Activated naive CD8-positive, alpha-beta T cell treated with anti-CD3 and anti-CD28 coated beads for 36 hours (primary cell): ENCODE data around the gene TLE5. TPM values are rescaled to one million over a fixed set of nuclear protein-coding genes. Genes with fewer than 3 reads are reported as not detected.
"Not testable (repeated sequence)": the region's sequence is repeated elsewhere in the genome, so short reads cannot be mapped to it uniquely, and the experiment has no call there.

Source experiments
- DNase-seq: peaks from one replicate; pipeline ENCODE4 v3.0.0; 2021
- H3K27ac Mint-ChIP-seq: one replicate; pipeline ENCODE4 v1.8.0; 2022; ENCODE audit warnings: mild to moderate bottlenecking, moderate library complexity, mixed read lengths
- H3K27me3 Mint-ChIP-seq: one replicate; pipeline ENCODE4 v1.8.0; 2022; ENCODE audit warnings: mild to moderate bottlenecking, mixed read lengths
- H3K36me3 Mint-ChIP-seq: one replicate; pipeline ENCODE4 v1.8.0; 2021; ENCODE audit warnings: mild to moderate bottlenecking, mixed read lengths
- H3K4me1 Mint-ChIP-seq: one replicate; pipeline ENCODE4 v1.8.0; 2021; ENCODE audit warnings: mixed read lengths
- H3K4me3 Mint-ChIP-seq: one replicate; pipeline ENCODE4 v1.8.0; 2022; ENCODE audit warnings: mild to moderate bottlenecking, moderate library complexity, mixed read lengths
- H3K9me3 Mint-ChIP-seq: one replicate; pipeline ENCODE4 v1.8.0; 2022; ENCODE audit warnings: mixed read lengths
- total RNA-seq, 2 experiments: library from RNA; stranded (reverse); gene quantifications; one replicate each; pipeline ENCODE4 v1.2.3, GENCODE V29; 2021

TLE5 gene
- total RNA-seq, 2 experiments from 2014 or later: 221 to 222 TPM

- peak overlapping the region; percentile 40 for H3K4me3 Mint-ChIP-seq
- H3K27me3 Mint-ChIP-seq: no peaks in the 10 kb centered on the region
- no peak for DNase-seq
- H3K27ac Mint-ChIP-seq: no peak overlapping the region
- peaks cover 15% of the 10 kb centered on the region for H3K4me1 Mint-ChIP-seq
- no peaks in the 10 kb centered on the region for H3K36me3 Mint-ChIP-seq
- H3K9me3 Mint-ChIP-seq: no peaks in the 10 kb centered on the region
Observed at GRCh38 chr19:3045885-3046697, 16.2 kb downstream of the TLE5 start.

- Mint-ChIP-seq H3K9me3 (no peaks in the 10 kb centered on the region), H3K4me1 (peaks cover 19% of the 10 kb centered on the region), H3K27me3 (no peaks in the 10 kb centered on the region), H3K36me3 (no peaks in the 10 kb centered on the region), H3K27ac (no peak overlapping the region), H3K4me3 (no peak overlapping the region)
- DNase-seq: no peak
Observed at GRCh38 chr19:3045191-3045590, 17.1 kb downstream of the TLE5 start.

- Mint-ChIP-seq H3K4me1 (peaks cover 23% of the 10 kb centered on the region), H3K27me3 (no peaks in the 10 kb centered on the region), H3K4me3 (peak overlapping the region; percentile 52), H3K9me3 (no peaks in the 10 kb centered on the region), H3K27ac (peak overlapping the region; percentile 51), H3K36me3 (no peaks in the 10 kb centered on the region)
- no peak for DNase-seq
Observed at GRCh38 chr19:3042621-3043267, 19.6 kb downstream of the TLE5 start.

- Mint-ChIP-seq H3K4me1 (peaks cover 19% of the 10 kb centered on the region), H3K36me3 (no peaks in the 10 kb centered on the region), H3K9me3 (no peaks in the 10 kb centered on the region), H3K27ac (peak overlapping the region; percentile 51), H3K27me3 (no peaks in the 10 kb centered on the region), H3K4me3 (peak overlapping the region; percentile 52)
- DNase-seq: no peak
Observed at GRCh38 chr19:3041761-3042620, 20.3 kb downstream of the TLE5 start.

GRCh38 chr19:3041327-3041726 is 21.0 kb downstream of the TLE5 start:
- Mint-ChIP-seq H3K36me3 (no peaks in the 10 kb centered on the region), H3K4me1 (peaks cover 22% of the 10 kb centered on the region), H3K27ac (no peak overlapping the region), H3K27me3 (no peaks in the 10 kb centered on the region), H3K9me3 (no peaks in the 10 kb centered on the region), H3K4me3 (no peak overlapping the region)
- DNase-seq: no peak

GRCh38 chr19:3039641-3040077 is 22.6 kb downstream of the TLE5 start:
- Mint-ChIP-seq H3K36me3 (no peaks in the 10 kb centered on the region), H3K27ac (no peak overlapping the region), H3K27me3 (no peaks in the 10 kb centered on the region), H3K4me3 (no peak overlapping the region), H3K4me1 (peaks cover 32% of the 10 kb centered on the region), H3K9me3 (no peaks in the 10 kb centered on the region)
- DNase-seq: no peak

- Mint-ChIP-seq H3K36me3 (no peaks in the 10 kb centered on the region), H3K27ac (no peak overlapping the region), H3K4me1 (peaks cover 35% of the 10 kb centered on the region), H3K4me3 (no peak overlapping the region), H3K9me3 (no peaks in the 10 kb centered on the region), H3K27me3 (peaks cover 3% of the 10 kb centered on the region)
- no peak for DNase-seq
Observed at GRCh38 chr19:3039125-3039524, 23.2 kb downstream of the TLE5 start.

GRCh38 chr19:3038214-3038613 is 24.1 kb downstream of the TLE5 start:
- DNase-seq: no peak
- Mint-ChIP-seq H3K9me3 (no peaks in the 10 kb centered on the region), H3K4me3 (no peak overlapping the region), H3K27me3 (peaks cover 3% of the 10 kb centered on the region), H3K27ac (no peak overlapping the region), H3K36me3 (no peaks in the 10 kb centered on the region), H3K4me1 (peaks cover 35% of the 10 kb centered on the region)

- peaks cover 31% of the 10 kb centered on the region for H3K4me1 Mint-ChIP-seq
- H3K9me3 Mint-ChIP-seq, H3K27me3 Mint-ChIP-seq, DNase-seq, H3K27ac Mint-ChIP-seq, H3K36me3 Mint-ChIP-seq: not testable (repeated sequence)
- peak overlapping the region; percentile 86 for H3K4me3 Mint-ChIP-seq
Observed at GRCh38 chr19:3036977-3037544, 25.2 kb downstream of the TLE5 start.

- peaks cover 3% of the 10 kb centered on the region for H3K27me3 Mint-ChIP-seq
- H3K9me3 Mint-ChIP-seq: no peaks in the 10 kb centered on the region
- peaks cover 29% of the 10 kb centered on the region for H3K4me1 Mint-ChIP-seq
- no peaks in the 10 kb centered on the region for H3K36me3 Mint-ChIP-seq
- H3K4me3 Mint-ChIP-seq: peak overlapping the region; percentile 86
- peak; percentile 83 for DNase-seq
- peak overlapping the region; percentile 94 for H3K27ac Mint-ChIP-seq
Observed at GRCh38 chr19:3036119-3036976, 25.9 kb downstream of the TLE5 start.

GRCh38 chr19:3035542-3036118 is 26.7 kb downstream of the TLE5 start:
- Mint-ChIP-seq H3K4me1 (peaks cover 28% of the 10 kb centered on the region), H3K9me3 (no peaks in the 10 kb centered on the region), H3K27ac (peak overlapping the region; percentile 94), H3K27me3 (peaks cover 3% of the 10 kb centered on the region), H3K4me3 (peak overlapping the region; percentile 86), H3K36me3 (no peaks in the 10 kb centered on the region)
- peak; percentile 96 for DNase-seq

- H3K9me3 Mint-ChIP-seq: no peaks in the 10 kb centered on the region
- peak overlapping the region; percentile 86 for H3K4me3 Mint-ChIP-seq
- H3K27ac Mint-ChIP-seq: peak overlapping the region; percentile 94
- no peaks in the 10 kb centered on the region for H3K36me3 Mint-ChIP-seq
- H3K4me1 Mint-ChIP-seq: peaks cover 24% of the 10 kb centered on the region
- H3K27me3 Mint-ChIP-seq: peaks cover 9% of the 10 kb centered on the region
- DNase-seq: peak; percentile 45
Observed at GRCh38 chr19:3034656-3035541, 27.4 kb downstream of the TLE5 start.

GRCh38 chr19:3034406-3034655 is 28.0 kb downstream of the TLE5 start:
- peak overlapping the region; percentile 11 for H3K4me3 Mint-ChIP-seq
- DNase-seq: no peak
- no peak overlapping the region for H3K27ac Mint-ChIP-seq
- H3K27me3 Mint-ChIP-seq: peaks cover 11% of the 10 kb centered on the region
- peaks cover 24% of the 10 kb centered on the region for H3K4me1 Mint-ChIP-seq
- H3K36me3 Mint-ChIP-seq: no peaks in the 10 kb centered on the region
- H3K9me3 Mint-ChIP-seq: no peaks in the 10 kb centered on the region
